ENCODE results near the gene BACH2.
"Not testable (repeated sequence)": the region's sequence is repeated elsewhere in the genome, so short reads cannot be mapped to it uniquely, and the experiment has no call there.

Gene BACH2

GRCh38 chr6:89894169-89894568 lies 402.5 kb downstream of the BACH2 start, which contains the start of gene GJA10:
TSS of gene GJA10 (plus strand) at chr6:89894469. CDS start at chr6:89894469, 0 bp downstream.
- H3K4me3 ChIP-seq (ENCODE audit: low read depth, low read length) = no peak within 1 kb of the TSS
- TF ChIP-seq CTCF (IDR thresholded peaks at IDR 0.05; ENCODE audit: borderline replicate concordance, insufficient read depth, low read depth, low read length) = no peak

GRCh38 chr6:89892577-89892976 lies 404.1 kb downstream of the BACH2 start:
- not testable (repeated sequence) for H3K4me3 ChIP-seq (ENCODE audit: low read depth, low read length)

- H3K4me3 ChIP-seq (ENCODE audit: low read depth, low read length) = not testable (repeated sequence)
These were observed 405.7 kb downstream of the BACH2 start for GRCh38 chr6:89890845-89891528.

- no peak overlapping the region for H3K4me3 ChIP-seq (ENCODE audit: low read depth, low read length)
- TF ChIP-seq CTCF (IDR thresholded peaks at IDR 0.05; ENCODE audit: borderline replicate concordance, insufficient read depth, low read depth, low read length) = no peak
These were observed 407.8 kb downstream of the BACH2 start for GRCh38 chr6:89888871-89889270.

GRCh38 chr6:89888138-89888514 lies 408.5 kb downstream of the BACH2 start:
- no peak overlapping the region for H3K4me3 ChIP-seq (ENCODE audit: low read depth, low read length)
- TF ChIP-seq CTCF (IDR thresholded peaks at IDR 0.05; ENCODE audit: borderline replicate concordance, insufficient read depth, low read depth, low read length) = no peak

GRCh38 chr6:89887452-89888137 lies 409.0 kb downstream of the BACH2 start:
- TF ChIP-seq CTCF (IDR thresholded peaks at IDR 0.05; ENCODE audit: borderline replicate concordance, insufficient read depth, low read depth, low read length) = no peak
- no peak overlapping the region for H3K4me3 ChIP-seq (ENCODE audit: low read depth, low read length)

- no peak overlapping the region for H3K4me3 ChIP-seq (ENCODE audit: low read depth, low read length)
- no peak for TF ChIP-seq CTCF (IDR thresholded peaks at IDR 0.05; ENCODE audit: borderline replicate concordance, insufficient read depth, low read depth, low read length)
These were observed 410.1 kb downstream of the BACH2 start for GRCh38 chr6:89886378-89887120.

All from GM12875 (cell line).